HG03521 (cell line): ENCODE results near the gene SPEF2.

Source experiments
- ATAC-seq: cut with Tn5 transposase; IDR thresholded peaks from one replicate; pipeline ENCODE4 v1.9.1; 2021; ENCODE audit warnings: mild to moderate bottlenecking, moderate library complexity; ENCODE audit not compliant: unreplicated experiment

The SPEF2 gene

DNA sequence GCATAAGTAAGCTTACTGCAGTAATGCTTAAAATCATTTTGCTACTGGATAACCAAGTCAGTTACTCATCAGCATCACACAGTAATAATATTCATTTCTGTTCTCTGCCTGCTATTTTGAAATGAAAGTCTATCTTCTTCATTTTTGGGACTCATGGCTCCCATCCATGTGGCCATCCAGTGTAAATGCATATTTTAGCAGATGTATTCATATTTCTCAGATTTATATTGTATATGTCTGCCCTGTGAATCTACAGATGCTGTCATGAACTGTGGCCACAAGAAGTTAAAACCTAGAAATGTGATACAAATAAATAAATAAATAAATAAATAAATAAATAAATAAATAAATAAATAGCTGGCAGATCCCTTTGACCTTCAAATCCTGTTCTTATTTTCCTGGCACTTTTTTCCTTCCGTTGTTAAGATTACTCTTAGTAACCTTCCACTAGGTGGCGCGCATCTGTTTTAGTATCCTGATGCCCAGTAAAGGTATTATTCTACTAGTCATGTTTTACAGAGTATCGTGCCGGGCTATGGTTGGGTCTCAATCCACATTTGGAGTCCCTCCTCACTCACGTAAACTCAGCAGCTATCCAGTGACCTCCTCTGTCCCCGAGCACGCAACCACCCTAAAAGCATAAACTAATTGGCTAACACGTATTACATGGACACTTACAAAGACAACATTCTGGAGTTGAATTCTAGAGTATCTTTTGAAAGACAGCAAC is 159.9 kb downstream of the SPEF2 start:
- no peak for ATAC-seq

GRCh38 chr5:35778259-35778769 is 160.7 kb downstream of the SPEF2 start:
- ATAC-seq: no peak

- ATAC-seq: no peak
Observed at GRCh38 chr5:35780236-35780635, 162.6 kb downstream of the SPEF2 start.

DNA sequence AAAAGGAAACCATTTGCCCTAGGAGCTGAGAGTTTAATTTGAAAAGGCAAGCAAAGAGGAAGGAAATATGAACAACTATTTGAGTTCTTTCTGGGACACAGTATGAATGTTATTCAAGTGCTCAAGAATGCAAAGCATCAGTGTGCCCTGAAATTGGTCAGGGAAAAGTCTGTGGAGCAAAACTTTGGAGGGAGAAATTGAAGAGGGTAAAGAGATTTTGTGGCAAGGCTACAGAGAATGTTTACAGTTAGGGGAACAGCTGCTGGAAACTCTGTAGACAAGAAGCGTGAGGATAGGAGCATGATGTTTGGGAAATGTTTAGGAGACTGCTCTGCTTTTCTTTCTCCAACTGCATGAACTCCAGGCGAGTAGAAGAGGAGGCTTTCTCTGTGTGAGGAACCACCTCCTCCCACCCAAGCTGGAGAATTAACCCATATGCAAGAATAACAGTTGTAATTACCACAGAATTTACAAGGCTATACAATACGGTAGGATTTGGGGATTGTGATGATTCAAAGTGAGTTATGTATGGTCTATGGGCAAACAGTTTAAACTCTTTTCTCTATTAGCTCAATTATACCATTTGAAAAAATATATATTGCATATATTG is 163.6 kb downstream of the SPEF2 start:
- no peak for ATAC-seq

GRCh38 chr5:35783551-35783950 is 165.9 kb downstream of the SPEF2 start:
- no peak for ATAC-seq

- ATAC-seq: no peak
Observed at GRCh38 chr5:35785601-35786085, 168.0 kb downstream of the SPEF2 start.

GRCh38 chr5:35788724-35789123 is 171.1 kb downstream of the SPEF2 start:
- ATAC-seq: no peak

DNA sequence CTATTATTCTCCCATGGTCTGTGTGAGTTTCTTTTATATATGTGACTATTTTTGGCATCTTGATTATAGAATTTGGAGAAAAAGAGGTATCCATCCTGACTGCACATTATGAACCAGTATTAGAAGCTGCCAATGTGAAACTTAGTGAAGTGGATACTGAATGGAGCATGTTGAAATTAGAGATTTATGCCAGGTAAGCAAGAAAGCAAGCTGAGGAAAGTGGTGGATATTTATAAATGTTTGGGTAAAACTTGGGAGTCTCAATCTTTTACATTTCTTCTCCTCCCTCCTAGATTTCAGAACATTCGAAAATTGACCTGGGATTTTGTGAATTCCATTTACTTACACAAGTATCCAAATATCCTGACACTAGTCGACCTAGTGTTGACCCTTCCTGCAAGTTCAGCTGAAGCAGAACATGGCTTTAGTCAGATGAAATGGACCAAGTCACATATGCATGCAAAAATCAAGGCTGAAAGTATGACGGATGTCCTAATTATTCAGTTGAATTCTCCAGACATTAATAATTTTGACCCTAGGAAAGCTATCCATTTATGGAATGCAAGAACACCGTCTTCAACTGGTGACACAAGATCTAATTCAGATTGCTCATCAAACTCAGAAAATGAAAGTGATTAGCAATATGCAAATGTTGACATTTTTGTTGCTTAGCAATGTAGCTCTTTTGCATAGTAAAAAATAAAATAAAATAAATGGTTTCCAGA is 172.2 kb downstream of the SPEF2 start:
- ATAC-seq: no peak

DNA sequence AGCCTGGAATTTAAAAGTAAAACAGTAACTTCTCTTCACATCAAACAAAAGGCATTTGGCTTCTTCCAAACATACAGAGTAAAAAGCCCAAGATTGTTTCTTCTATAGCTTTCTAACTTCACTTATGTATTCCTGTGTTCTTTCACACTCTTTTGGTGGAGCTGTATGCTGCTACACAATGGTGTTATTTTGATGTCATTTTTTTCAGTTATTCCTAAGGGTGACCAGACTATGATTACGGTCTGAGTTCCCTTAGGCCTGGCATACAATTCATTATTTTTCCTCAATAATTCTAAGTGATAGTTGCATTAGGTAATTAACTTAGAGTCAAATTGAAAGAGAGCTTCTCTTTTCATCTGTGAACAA is 172.8 kb downstream of the SPEF2 start:
- ATAC-seq: no peak

GRCh38 chr5:35794328-35794619 is 176.6 kb downstream of the SPEF2 start:
- ATAC-seq: no peak

DNA sequence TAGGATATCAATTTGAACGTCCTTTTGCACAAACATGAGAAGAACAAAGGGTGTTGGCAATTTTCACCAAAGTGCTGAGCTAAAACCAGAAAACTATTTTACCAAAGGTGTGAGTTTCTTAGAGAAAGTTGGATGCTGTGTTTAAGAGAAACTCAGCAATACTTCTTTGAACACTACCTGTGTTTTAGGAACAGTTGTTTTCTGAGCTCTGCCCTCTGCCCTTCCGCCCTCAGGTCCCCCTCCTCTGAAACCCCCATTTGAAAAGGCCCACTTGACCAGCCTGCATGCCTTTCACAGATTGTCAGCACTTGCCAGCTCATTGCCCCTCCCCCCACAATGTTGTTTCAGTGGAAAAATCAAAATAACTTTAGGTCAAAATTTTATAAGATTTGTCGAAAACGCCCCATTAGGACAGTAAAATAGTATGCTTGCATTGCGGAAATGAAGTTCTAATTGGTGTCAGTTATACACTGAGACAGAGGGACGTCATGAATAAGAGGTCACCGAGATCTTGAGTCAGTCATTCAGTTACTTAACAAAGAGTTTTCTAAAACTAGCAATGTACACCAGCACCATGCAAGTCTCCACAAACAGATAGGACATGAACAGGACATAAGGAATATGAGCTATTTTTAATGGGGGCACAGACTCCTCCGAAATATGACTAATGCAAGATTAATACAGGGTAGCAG is 177.2 kb downstream of the SPEF2 start:
- ATAC-seq: no peak

GRCh38 chr5:35799181-35799580 is 181.5 kb downstream of the SPEF2 start:
- no peak for ATAC-seq

- no peak for ATAC-seq
Observed at GRCh38 chr5:35799753-35800152, 182.1 kb downstream of the SPEF2 start.

DNA sequence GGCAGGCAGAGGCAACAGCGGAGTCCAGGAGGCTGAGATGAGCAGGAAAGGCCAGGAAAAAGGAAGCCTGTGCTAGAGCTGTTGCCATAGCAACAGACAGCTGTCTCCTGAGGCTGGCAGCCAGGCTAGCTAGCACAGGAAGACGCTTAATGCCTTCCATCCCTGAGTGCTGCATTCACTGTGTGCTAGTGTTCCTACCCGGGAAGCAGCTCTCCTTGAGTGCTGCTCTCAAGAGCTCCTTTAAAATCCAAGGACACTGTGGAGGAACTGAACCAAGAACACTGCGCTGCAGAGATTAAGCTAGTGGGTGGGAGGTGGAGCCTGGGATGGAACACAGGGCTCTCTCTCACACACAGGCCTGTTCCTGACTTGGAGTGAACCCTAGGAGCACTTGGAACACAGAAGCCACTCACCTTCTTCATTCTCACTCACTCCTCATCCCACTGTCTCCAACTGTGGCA is 185.6 kb downstream of the SPEF2 start:
- no peak for ATAC-seq

- no peak for ATAC-seq
Observed at GRCh38 chr5:35804201-35804653, 186.6 kb downstream of the SPEF2 start.

DNA sequence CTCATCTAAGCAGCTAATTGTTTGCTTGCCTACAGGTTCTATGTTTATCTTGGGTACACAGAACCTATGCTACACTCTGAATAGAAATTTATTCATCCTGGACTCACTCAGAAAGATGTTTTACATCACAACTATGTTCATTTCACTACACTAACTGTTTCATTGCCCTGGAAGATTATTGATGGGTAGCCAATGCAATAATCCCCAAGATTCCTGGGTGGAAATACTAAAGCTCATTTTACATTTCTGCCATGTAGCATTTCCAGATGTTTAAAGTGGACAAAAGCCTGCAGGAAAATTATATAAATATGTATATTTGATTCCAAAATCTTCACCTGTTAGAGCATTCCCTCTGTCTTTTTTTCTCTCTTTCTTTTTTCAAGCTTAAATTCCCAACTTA is 187.2 kb downstream of the SPEF2 start:
- ATAC-seq: no peak

GRCh38 chr5:35810601-35811000 is 192.9 kb downstream of the SPEF2 start:
- ATAC-seq: no peak

- no peak for ATAC-seq
Observed at GRCh38 chr5:35811108-35811741, 193.6 kb downstream of the SPEF2 start.

DNA sequence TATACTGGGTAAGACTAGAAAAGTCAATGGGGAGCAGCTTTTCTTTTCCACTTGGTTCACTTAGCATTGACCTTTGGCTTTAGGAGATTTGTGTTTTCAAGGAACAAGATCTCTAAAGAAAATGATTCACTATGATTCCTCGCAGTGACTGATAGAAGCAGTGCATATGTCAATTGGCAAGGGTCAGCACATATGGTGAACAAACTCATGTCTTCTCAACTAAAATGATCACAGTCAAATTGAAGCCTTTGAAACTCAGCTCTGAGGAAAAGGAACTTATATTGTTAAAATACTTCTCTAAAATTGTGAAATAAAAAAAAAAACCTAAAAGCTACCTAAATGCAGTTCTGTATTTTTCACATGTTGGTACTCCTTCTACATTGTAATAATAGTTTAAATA is 195.9 kb downstream of the SPEF2 start:
- ATAC-seq: no peak

- peak; percentile 86 for ATAC-seq
Observed at GRCh38 chr5:35815089-35815936, 197.7 kb downstream of the SPEF2 start.
